Stomach (tissue), 4 donors: ENCODE data around the gene KCNIP3.

Source experiments
- CTCF ChIP-seq, 7 experiments: fragments of 450-650 bp in 4 of 7; fragments of 200-600 bp in 3 of 7; sonication (generic) in 3 of 7; IDR thresholded peaks; one replicate each; pipeline ENCODE4 v1.5.1; 2016 to 2019; ENCODE audit warnings: antibody characterized with exemption in 7 of 7, control low read depth in 2 of 7, mild to moderate bottlenecking in 1 of 7
- EP300 ChIP-seq: sonication (generic); formaldehyde crosslinking; IDR thresholded peaks from one replicate; pipeline ENCODE4 v1.6.1; 2017; ENCODE audit warnings: antibody characterized with exemption

GRCh38 chr2:95261602-95262001, 35.5 kb upstream of the KCNIP3 start:
- TF ChIP-seq CTCF (IDR thresholded peaks at IDR 0.05) (no peak), EP300 (no peak)
